ENCODE measurements around the gene OR2T6.
"Not testable (repeated sequence)": the region's sequence is repeated elsewhere in the genome, so short reads cannot be mapped to it uniquely, and the experiment has no call there.

Gene OR2T6

GRCh38 chr1:248393050-248393449, 17.5 kb downstream of the OR2T6 start:
- H3K9me3 ChIP-seq (ENCODE audit: control insufficient read depth, low read length), result peaks cover 49% of the 10 kb centered on the region

GRCh38 chr1:248402748-248403147, 27.2 kb downstream of the OR2T6 start, which contains the start of gene OR2T1:
Gene OR2T1 (plus strand): TSS chr1:248403048. CDS start chr1:248406148, 3,100 bp downstream.
- H3K4me3 ChIP-seq (ENCODE audit: extremely low read depth, insufficient read depth, low read length, poor library complexity, severe bottlenecking), result no peak within 1 kb of the TSS
- H3K36me3 ChIP-seq (ENCODE audit: control insufficient read depth, insufficient read depth, low read length), result no peaks in the 10 kb centered on the region
- no peaks in the 10 kb centered on the region for H3K4me1 ChIP-seq (ENCODE audit: control insufficient read depth, insufficient read depth, low read length, poor library complexity, severe bottlenecking)
- no peak within 1 kb of the TSS for H3K27ac ChIP-seq (ENCODE audit: low read depth, low read length, severe bottlenecking)
- H3K9me3 ChIP-seq (ENCODE audit: control insufficient read depth, low read length), result peaks cover 51% of the 10 kb centered on the region
- WGBS, 2 experiments (ENCODE audit: insufficient coverage in 2 of 2), result no CpG with 5 or more reads among the region's 3 CpGs

More at GRCh38 chr1:248393050-248393449, 17.5 kb downstream of the OR2T6 start:
- Histone ChIP-seq H3K4me1 (ENCODE audit: control insufficient read depth, insufficient read depth, low read length, poor library complexity, severe bottlenecking) (no peaks in the 10 kb centered on the region), H3K4me3 (ENCODE audit: extremely low read depth, insufficient read depth, low read length, poor library complexity, severe bottlenecking) (no peak overlapping the region), H3K36me3 (ENCODE audit: control insufficient read depth, insufficient read depth, low read length) (no peaks in the 10 kb centered on the region), H3K27ac (ENCODE audit: low read depth, low read length, severe bottlenecking) (no peak overlapping the region)
- 40 to 50% methylated on average over 2 of the region's 2 CpGs for WGBS, 2 experiments (ENCODE audit: insufficient coverage in 2 of 2)

GRCh38 chr1:248404024-248404423, 28.5 kb downstream of the OR2T6 start:
- Histone ChIP-seq H3K4me3 (ENCODE audit: extremely low read depth, insufficient read depth, low read length, poor library complexity, severe bottlenecking) (no peak overlapping the region), H3K36me3 (ENCODE audit: control insufficient read depth, insufficient read depth, low read length) (no peaks in the 10 kb centered on the region), H3K4me1 (ENCODE audit: control insufficient read depth, insufficient read depth, low read length, poor library complexity, severe bottlenecking) (no peaks in the 10 kb centered on the region), H3K9me3 (ENCODE audit: control insufficient read depth, low read length) (peaks cover 49% of the 10 kb centered on the region), H3K27ac (ENCODE audit: low read depth, low read length, severe bottlenecking) (no peak overlapping the region)
- WGBS, 2 experiments (ENCODE audit: insufficient coverage in 2 of 2), result 54 to 77% methylated on average over 2 to 3 of the region's 6 CpGs

GRCh38 chr1:248406721-248407692, 31.5 kb downstream of the OR2T6 start:
- H3K4me1 ChIP-seq (ENCODE audit: control insufficient read depth, insufficient read depth, low read length, poor library complexity, severe bottlenecking), result no peaks in the 10 kb centered on the region
- H3K4me3 ChIP-seq (ENCODE audit: extremely low read depth, insufficient read depth, low read length, poor library complexity, severe bottlenecking), result no peak overlapping the region
- WGBS, 2 experiments (ENCODE audit: insufficient coverage in 2 of 2), result 45 to 71% methylated on average over 6 of the region's 8 CpGs
- no peaks in the 10 kb centered on the region for H3K36me3 ChIP-seq (ENCODE audit: control insufficient read depth, insufficient read depth, low read length)
- no peak overlapping the region for H3K27ac ChIP-seq (ENCODE audit: low read depth, low read length, severe bottlenecking)
- H3K9me3 ChIP-seq (ENCODE audit: control insufficient read depth, low read length), result peaks cover 41% of the 10 kb centered on the region

- Histone ChIP-seq H3K4me3 (ENCODE audit: extremely low read depth, insufficient read depth, low read length, poor library complexity, severe bottlenecking) (no peak overlapping the region), H3K36me3 (ENCODE audit: control insufficient read depth, insufficient read depth, low read length) (no peaks in the 10 kb centered on the region), H3K4me1 (ENCODE audit: control insufficient read depth, insufficient read depth, low read length, poor library complexity, severe bottlenecking) (no peaks in the 10 kb centered on the region), H3K9me3 (ENCODE audit: control insufficient read depth, low read length) (peaks cover 69% of the 10 kb centered on the region), H3K27ac (ENCODE audit: low read depth, low read length, severe bottlenecking) (no peak overlapping the region)
- 14 to 43% methylated on average over 2 of the region's 3 CpGs for WGBS, 2 experiments (ENCODE audit: insufficient coverage in 2 of 2)
These were observed 40.7 kb downstream of the OR2T6 start for GRCh38 chr1:248416226-248416625.

- Histone ChIP-seq H3K4me1 (ENCODE audit: control insufficient read depth, insufficient read depth, low read length, poor library complexity, severe bottlenecking) (no peaks in the 10 kb centered on the region), H3K27ac (ENCODE audit: low read depth, low read length, severe bottlenecking) (no peak overlapping the region), H3K9me3 (ENCODE audit: control insufficient read depth, low read length) (peaks cover 57% of the 10 kb centered on the region), H3K36me3 (ENCODE audit: control insufficient read depth, insufficient read depth, low read length) (no peaks in the 10 kb centered on the region), H3K4me3 (ENCODE audit: extremely low read depth, insufficient read depth, low read length, poor library complexity, severe bottlenecking) (no peak overlapping the region)
- WGBS, 2 experiments (ENCODE audit: insufficient coverage in 2 of 2), result 57% methylated on average over 2 of the region's 2 CpGs; no CpG with 5 or more reads in 1 of the 2 experiments
These were observed 42.3 kb downstream of the OR2T6 start for GRCh38 chr1:248417854-248418253.

GRCh38 chr1:248421384-248421783, 45.8 kb downstream of the OR2T6 start:
- no peak overlapping the region for H3K27ac ChIP-seq (ENCODE audit: low read depth, low read length, severe bottlenecking)
- H3K4me3 ChIP-seq (ENCODE audit: extremely low read depth, insufficient read depth, low read length, poor library complexity, severe bottlenecking), result no peak overlapping the region
- no peaks in the 10 kb centered on the region for H3K4me1 ChIP-seq (ENCODE audit: control insufficient read depth, insufficient read depth, low read length, poor library complexity, severe bottlenecking)
- H3K36me3 ChIP-seq (ENCODE audit: control insufficient read depth, insufficient read depth, low read length), result no peaks in the 10 kb centered on the region
- no CpG with 5 or more reads among the region's 1 CpG for WGBS, 2 experiments (ENCODE audit: insufficient coverage in 2 of 2)
- peaks cover 64% of the 10 kb centered on the region for H3K9me3 ChIP-seq (ENCODE audit: control insufficient read depth, low read length)

- H3K27ac ChIP-seq (ENCODE audit: low read depth, low read length, severe bottlenecking); H3K4me3 ChIP-seq (ENCODE audit: extremely low read depth, insufficient read depth, low read length, poor library complexity, severe bottlenecking); H3K36me3 ChIP-seq (ENCODE audit: control insufficient read depth, insufficient read depth, low read length); H3K4me1 ChIP-seq (ENCODE audit: control insufficient read depth, insufficient read depth, low read length, poor library complexity, severe bottlenecking): not testable (repeated sequence)
- WGBS, 2 experiments (ENCODE audit: insufficient coverage in 2 of 2), result 0 to 63% methylated on average over 1 to 3 of the region's 3 CpGs
- H3K9me3 ChIP-seq (ENCODE audit: control insufficient read depth, low read length), result peaks cover 33% of the 10 kb centered on the region
These were observed 52.1 kb downstream of the OR2T6 start for GRCh38 chr1:248427526-248428191.

GRCh38 chr1:248428192-248428533, 52.6 kb downstream of the OR2T6 start:
- H3K36me3 ChIP-seq (ENCODE audit: control insufficient read depth, insufficient read depth, low read length); H3K4me1 ChIP-seq (ENCODE audit: control insufficient read depth, insufficient read depth, low read length, poor library complexity, severe bottlenecking); H3K4me3 ChIP-seq (ENCODE audit: extremely low read depth, insufficient read depth, low read length, poor library complexity, severe bottlenecking); H3K27ac ChIP-seq (ENCODE audit: low read depth, low read length, severe bottlenecking): not testable (repeated sequence)
- peaks cover 29% of the 10 kb centered on the region for H3K9me3 ChIP-seq (ENCODE audit: control insufficient read depth, low read length)
- 43 to 67% methylated on average over 1 of the region's 3 CpGs for WGBS, 2 experiments (ENCODE audit: insufficient coverage in 2 of 2)

GRCh38 chr1:248431683-248432082, 56.1 kb downstream of the OR2T6 start:
- not testable (repeated sequence) for H3K4me1 ChIP-seq (ENCODE audit: control insufficient read depth, insufficient read depth, low read length, poor library complexity, severe bottlenecking); H3K27ac ChIP-seq (ENCODE audit: low read depth, low read length, severe bottlenecking); H3K36me3 ChIP-seq (ENCODE audit: control insufficient read depth, insufficient read depth, low read length); H3K4me3 ChIP-seq (ENCODE audit: extremely low read depth, insufficient read depth, low read length, poor library complexity, severe bottlenecking)
- peaks cover 13% of the 10 kb centered on the region for H3K9me3 ChIP-seq (ENCODE audit: control insufficient read depth, low read length)
- WGBS, 2 experiments (ENCODE audit: insufficient coverage in 2 of 2), result 72% methylated on average over 4 of the region's 11 CpGs; no CpG with 5 or more reads in 1 of the 2 experiments

Data from mesodermal cell (in vitro differentiated cells).